Activated CD4-positive, alpha-beta T cell treated with anti-CD3 and anti-CD28 coated beads, Interleukin-2, amount 50 U/mL, for 4 hours (primary cell): ENCODE results near the gene MRPL11.

Experiments
- DNase-seq, 2 experiments: peaks; one replicate each; pipeline ENCODE4 v3.0.0-alpha.2; 2020

The MRPL11 gene

DNA sequence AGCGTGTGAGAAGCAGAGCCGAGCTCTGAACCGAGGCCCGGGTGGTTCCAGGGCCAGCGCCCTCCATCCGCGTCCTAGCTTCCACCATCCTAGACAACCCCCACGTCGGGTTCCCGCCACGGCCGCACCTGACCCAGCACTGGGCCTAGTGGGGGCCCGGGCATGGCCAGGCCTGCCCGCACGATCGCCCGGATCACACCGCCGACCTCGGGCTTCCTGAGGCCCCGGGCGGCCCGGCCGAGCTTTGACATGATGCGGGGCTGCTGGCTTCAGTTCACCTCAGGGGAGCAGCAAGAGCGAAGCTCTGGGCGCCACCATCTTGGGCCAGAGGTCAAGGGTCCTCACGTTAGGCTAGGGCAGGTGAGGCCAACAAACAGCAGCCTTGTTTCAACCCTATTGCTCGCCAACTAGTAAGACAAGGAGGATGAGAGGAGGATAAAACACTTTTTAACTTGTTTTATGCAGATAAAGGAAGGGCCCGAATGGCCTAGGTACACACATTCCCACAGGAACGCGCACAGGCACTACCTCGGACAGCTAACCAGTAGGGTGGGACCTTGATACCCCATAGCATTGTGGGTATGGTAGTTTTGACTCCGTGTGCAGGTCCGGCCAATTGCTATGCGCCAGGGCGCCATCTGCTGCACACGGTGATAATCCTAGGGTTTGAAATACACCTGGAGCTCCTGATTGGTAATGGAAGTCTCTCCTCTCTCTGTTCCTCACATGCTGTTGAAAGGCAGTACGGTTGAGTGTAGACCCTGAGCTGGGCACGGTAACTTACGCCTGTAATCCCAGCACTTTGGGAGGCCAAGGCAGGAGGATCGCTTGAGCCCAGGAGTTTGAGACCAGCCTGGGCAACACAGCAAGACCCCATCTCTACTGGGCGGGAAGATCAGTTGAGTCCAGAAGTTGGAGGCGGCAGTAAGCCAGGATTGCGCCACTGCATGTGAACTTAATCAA lies at the start of gene MRPL11:
Gene MRPL11, minus strand, starts transcription at position 345 of the 963 bp plus-strand sequence. Its CDS starts 94 bp downstream, at position 251.
- peak; percentile 89 to 90 for DNase-seq

DNA sequence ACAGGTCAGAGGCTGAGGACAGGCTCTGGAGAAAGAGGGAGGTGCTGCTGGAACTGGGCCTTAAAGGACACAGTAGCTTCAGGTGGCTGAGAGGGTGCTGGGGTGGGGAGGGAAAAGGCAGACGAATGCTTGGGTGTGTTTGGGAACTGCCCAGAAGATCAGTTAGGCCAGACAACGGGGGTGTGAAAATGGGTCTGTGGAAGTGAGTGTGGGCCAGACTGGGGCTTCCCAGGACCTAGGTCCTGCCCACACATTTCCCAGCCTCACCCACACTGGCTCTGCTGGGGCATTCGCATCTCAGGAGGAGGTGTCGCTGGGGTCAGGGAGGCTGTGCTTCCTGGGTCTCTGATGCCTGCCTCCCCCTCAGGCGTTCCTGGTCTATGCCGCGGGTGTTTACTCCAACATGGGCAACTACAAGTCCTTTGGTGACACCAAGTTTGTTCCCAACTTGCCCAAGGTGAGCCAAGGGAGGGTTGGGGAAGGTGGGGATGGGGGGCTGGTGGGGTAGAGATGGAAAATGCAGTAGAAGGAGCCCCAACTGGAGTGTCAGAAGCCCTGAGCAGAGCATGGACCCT lies 46.2 kb upstream of the MRPL11 start:
- DNase-seq, result no peak

DNA sequence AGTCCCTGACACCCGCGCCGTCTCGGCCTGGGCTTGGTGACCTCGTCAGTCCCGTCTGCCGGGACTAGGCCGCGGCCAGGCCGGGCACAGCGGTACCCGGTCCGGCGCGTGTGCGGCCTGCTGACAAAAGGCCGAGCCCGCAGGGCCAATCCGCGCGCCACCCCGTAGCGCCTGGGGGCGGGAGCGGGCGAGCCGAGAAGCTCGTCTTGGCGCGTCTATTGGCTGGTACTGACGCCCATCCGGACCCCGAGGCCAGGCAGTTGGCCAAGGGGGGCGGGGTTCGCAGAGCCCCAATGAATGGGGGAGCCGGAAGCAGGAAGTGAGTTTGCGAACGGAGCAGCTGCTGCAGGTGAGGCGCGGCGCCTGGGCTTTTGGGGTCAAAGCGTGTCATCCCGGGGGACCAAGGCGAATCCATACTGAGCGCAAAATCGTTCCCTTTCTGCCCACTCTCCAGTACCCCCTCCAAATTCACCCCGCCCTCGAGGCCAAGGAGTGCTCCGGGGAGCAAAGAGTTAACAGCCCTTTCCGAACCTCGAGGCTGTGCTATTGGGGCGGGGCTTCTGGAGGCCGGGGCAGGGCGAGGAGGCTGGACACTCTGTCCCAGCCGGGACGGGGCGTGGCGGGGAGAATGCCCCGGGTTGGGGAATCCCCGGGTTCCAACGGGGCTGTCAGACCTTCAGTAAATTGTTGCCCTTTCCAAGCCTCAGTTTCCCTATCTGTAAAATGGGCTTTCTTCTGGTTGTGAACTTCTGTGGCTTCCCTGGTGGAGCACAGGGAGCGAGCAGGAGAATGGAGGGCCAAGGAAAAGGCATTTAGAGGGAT lies 41.7 kb upstream of the MRPL11 start, which contains the start of gene DPP3:
Gene DPP3, plus strand, starts transcription at position 318 of the 822 bp plus-strand sequence. CDS start 1,767 bp downstream, outside the sequence.
- DNase-seq, result peak; percentile 90 to 91

DNA sequence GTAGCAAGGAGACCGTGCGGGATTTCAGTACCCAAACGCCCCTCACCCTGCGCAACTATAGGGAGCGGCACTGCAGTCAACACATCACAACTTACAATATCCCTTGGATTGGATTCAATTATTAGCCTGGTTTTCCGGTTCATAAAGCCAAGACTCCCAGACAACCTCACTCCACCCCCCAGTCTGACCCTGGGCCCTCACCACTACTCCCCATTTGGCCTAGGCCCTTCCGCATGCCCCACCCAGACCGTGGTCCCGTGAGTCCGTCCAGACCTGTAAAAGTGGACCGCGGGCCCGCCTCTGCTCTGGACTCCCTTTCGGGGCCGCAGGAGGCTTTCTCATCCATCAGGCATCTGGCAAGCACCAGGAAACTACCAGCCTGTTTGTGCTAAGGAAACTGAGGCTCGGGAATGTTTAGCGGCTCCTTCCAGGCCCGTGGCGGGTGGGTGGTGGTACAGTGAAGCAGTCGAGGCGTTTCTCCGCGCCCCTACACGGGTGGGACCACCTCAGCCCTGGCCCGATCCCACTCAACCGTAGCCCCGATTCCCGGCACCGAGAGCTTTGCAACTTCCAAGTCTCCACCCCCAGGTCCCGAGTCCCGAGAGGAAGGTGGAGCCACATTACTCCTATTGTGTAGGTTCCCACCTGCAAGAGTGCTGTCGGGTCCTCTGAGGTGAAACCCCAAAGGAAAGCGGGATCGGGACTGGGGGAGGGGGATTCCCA lies 40.9 kb upstream of the MRPL11 start:
- no peak for DNase-seq

DNA sequence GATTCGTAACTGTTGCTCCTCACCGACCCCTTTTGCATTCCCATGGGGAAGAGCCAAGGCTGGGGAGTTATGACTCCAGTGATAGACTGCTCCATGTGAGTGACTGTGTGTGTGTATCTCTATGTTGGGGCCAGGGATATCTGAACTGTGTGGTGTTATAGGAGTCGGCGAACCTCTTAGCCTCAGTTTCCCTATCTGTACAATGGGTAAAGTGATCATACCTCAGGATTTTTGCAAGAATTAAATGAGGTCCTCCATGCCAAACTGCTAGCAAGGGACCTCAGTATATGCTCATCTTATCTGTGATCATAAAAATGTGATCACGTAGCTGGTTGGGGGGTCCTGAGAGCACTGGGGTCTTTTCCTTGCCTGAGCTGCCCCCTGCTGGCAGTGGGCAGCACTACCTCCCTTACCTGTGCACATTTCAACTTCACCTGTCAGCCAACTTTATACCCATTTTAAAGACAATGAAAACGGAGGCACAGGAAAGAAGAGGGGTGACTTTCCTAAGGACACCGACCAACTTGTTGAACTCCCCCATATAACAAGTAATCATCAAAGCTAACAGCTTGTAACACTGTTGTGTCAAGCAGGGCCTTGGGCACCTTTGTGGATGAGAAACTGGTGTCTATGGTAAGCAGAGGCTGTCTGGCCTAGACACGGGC lies 40.2 kb upstream of the MRPL11 start:
- no peak for DNase-seq

DNA sequence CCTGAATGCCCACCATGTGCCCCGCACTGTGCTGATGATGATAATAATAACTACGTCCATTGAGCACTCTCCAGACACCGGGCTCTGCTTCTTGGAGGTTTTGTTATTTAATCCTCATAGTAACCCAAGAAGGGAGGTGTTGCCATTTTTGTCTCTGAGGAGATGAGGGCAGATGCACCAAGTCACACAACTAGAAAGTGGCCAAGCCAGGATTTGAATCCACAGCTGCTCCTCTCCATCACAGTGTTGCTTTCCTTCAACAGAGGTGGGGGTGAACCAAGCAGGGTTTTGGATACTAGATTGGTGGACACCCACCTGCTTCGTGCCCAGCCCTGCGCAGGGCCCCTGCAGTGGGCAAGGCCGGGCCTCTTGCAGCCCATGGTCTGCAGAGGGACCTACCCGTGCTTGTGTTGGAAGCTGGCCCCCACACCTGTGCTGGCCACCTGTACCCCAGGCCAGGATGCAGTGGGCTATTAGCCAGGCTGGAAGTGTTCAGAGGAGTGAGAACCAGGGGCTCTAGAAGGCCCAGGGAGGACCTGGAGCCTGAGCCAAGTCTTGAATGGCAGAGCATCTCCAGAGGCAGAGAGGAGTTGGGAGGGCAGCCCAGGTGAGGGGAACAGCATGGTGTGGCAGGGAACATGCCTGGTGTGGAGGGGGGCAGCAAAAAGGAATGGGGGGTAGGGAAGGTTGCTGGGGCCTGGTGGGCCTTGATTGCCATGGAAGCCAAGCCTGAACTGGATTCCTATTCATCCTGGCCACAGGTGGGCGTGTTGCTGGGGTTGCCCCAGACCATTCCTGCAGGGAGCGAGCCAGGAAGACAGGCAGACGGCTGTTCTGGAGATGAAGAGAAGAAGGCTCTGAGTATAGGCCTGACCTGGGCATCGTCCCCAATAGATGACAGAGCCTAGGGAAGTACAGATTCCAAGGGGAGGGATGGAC lies 38.9 kb upstream of the MRPL11 start:
- no peak for DNase-seq

DNA sequence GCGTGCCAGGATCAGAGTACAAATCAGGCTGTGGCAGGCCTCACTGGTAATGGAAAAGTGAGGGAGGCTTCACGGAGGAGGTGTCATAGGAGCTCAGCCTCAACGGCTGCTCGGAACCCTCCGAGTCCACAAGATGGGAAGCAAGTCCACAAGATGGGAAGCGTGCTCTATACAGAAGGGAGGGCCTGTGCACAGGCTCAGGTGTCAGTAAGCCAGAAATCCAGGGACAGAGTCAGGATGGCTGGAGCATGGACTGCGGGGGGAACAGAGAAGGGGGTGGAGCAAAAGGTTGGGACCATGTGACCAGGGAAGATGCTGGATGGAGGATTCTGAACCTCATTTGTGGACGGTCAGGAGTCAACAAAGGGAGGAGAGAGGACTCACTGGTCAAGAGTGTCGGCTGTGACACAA lies 38.2 kb upstream of the MRPL11 start:
- DNase-seq, result no peak

DNA sequence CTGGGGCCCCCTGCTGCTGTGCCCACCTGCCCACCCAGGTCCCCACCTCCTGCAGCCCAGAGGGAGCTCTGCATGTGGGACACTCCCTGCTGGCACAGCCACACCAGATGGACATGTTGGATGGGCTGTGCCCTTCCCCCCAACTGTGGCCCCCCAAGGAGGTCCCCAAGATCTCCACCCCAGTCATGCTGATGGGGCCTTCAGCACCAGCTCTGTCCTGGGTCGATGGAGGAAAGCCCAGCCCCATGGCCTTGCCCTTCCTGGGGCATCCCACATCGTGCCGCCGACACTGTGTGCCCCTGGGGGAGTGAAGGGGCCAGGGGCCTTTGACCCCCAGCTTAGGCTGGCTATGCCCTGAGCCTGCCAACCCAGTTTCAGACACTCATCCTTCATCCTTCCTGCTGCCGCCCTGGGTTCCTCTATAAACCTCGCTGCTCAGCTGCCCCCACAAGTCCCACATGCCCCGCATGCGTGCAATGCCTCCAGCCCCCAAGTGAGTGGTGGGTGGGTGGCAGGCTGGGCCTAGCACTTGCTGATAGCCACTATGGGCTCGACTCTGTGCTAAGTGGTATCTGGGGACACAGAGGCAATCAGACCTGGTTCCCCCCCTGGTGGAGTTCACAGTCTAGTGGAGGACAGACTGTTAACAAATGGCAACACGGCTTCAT lies 37.7 kb upstream of the MRPL11 start:
- no peak for DNase-seq

DNA sequence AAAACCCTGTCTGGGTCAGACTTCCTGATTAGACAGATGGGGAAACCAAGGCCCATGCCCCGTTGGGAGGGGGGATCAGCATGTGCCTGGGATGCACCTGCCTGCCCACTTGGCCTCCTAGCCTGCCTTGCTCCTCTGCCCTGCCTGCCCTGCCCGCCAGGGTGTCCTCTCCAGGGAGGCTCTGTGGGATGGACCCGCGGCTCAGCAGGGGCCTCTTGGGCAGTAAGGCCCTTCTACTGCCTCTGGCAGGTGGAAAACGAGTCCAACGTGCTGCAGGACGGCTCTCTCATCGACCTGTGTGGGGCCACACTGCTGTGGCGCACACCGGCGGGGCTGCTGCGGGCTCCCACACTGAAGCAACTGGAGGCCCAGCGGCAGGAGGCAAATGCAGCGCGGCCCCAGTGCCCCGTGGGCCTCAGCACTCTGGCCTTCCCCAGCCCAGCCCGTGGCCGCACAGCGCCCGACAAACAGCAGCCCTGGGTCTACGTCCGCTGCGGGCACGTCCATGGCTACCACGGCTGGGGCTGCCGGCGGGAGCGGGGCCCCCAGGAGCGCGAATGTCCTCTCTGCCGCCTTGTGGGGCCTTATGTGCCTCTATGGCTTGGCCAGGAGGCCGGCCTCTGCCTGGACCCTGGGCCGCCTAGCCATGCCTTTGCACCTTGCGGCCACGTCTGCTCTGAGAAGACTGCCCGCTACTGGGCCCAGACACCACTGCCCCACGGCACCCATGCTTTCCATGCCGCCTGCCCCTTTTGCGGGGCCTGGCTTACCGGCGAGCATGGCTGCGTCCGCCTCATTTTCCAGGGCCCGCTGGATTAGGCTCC lies 36.9 kb upstream of the MRPL11 start:
- no peak for DNase-seq

DNA sequence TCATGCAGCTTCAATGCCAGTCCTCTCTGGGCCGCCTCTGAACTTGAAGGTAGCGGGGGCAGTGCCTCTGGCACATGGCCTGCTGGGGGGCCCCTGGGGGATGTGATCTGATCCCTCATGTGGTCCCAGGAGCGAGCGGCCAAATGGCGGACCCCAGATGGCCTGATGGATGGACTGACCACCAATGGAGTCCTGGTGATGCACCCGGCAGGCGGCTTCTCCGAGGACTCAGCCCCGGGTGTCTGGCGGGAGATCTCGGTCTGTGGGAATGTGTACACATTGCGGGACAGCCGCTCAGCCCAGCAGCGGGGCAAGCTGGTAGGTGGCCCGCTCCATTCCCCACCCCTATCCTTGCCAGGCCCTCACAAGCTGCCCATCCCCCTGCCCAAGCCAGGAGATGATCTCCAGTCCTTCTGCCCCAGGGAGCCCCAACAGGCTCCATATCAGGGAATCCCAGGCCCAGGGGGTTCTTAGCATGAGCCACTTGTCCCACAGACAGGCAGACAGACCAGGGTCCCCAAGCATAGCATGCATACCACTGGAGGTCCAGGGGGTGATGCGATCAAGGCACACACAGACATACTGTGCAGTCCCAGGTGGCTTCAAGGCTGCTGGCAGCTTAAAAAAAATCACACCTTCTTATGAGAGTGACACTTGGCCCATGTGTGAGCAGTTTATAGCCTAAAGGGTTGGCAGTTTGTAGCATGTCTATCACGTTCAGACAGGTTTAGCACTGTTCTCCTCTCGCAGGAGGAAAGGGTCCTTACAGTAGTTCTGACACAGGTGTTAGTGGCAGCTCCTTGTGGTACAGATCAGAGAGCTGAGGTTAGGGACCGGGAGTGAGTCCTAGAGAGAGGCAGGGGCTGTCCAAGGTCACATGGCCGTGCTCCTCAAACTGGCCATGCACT lies 35.2 kb upstream of the MRPL11 start:
- DNase-seq, result no peak

DNA sequence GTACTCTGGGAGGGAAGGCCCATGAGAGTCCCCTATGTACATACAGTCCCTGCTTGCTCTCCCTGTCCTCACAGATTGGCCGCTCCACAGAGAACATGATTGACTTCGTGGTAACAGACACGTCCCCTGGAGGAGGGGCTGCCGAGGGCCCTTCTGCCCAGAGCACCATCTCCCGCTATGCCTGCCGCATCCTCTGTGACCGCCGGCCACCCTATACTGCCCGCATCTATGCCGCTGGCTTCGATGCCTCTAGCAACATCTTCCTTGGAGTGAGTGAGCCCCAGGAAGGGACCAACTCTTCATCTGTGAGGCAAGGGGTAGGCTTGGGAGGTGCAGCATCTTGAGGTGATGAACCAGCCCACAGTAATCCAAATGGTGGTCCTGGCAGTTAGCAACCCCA lies 34.5 kb upstream of the MRPL11 start:
- DNase-seq, result no peak

DNA sequence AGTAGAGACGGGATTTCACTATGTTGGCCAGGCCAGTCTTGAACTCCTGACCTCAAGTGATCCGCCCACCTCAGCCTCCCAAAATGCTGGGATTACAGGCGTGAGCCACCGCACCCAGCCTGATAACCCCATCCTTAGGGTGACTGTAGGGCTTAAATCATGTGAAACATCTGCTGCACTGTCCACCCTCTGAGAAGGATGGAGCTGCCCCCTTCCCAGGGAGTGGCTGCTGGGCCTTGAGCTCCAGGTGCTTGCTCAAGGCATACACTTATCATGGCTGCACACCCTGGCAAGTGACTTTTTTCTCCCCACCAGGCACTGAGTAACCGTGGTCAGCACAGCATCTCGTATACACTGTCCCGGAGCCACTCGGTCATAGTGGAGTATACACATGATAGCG lies 33.4 kb upstream of the MRPL11 start:
- DNase-seq, result no peak

DNA sequence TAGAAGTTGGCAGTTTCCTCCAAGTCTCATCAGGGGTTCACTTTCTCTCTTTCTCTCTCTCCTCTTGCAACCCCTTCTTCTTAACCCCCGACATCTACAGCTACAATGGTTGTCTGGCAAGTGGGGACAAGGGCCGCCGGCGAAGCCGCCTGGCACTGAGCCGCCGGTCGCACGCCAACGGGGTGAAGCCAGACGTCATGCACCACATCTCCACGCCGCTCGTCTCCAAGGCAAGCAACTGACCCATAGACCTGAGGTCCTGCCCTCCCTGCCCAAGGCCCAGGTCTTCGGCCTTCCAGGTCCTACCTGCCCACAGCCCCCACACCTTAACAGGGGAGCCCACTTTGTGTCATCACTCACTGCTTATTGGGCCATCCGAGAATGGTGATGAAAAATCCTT lies 32.5 kb upstream of the MRPL11 start:
- no peak for DNase-seq

DNA sequence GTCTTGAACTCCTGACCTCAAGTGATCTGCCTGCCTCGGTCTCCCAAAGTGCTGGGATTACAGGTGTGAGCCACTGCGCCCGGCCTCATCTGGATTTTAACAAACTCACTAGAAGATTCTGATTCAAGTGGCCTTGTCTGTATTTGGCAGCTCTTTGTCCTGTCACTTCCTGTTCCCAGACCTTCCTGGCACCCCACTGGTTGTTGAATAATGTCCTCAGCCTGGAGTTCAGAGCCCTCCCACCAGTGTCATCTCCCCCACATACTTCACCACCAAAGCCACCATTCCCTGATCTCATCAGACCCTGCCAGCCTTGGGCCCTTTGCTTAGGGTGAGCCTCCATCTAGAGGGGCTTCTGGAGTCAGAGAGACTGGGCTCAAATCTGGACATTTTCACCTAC lies 31.4 kb upstream of the MRPL11 start:
- DNase-seq, result no peak

DNA sequence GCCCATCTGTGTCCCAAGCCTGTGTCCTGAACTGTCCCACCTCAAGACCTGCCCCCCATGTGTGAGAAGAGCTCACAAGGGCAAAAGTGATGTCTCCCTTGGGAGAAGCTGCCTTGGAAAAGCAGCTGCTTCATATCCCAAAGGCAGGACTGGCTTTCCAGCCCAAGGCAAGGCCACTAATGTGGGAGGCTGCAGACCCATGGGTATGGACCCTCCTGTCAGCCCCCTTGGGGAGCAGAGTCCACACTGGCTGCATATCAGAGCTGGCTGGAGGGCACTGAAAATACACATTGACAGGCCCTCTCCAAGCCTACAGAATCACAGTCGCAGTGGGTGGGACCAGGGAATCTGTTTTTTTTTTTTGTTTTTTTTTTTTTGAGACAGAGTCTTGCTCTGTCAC lies 30.8 kb upstream of the MRPL11 start:
- no peak for DNase-seq

DNA sequence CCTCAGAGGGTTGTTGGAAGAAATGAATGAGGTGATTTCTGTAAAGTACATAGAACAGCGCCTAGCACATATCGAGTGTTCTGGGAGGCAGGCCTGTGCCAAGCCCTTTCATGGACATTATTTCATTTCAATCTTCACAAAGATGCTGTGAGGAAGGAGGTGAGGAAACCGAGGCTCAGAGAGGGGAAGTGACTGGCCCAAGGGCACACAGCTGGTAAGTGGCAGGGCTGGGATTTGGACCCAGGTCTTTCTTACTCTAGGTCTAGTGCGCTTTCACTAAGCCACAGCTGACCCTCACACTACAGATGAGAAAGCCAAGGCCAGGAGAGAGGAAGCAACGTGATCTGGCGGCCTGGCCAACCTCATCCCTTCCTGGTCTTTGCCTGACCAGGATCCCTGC lies 30.0 kb upstream of the MRPL11 start:
- no peak for DNase-seq

DNA sequence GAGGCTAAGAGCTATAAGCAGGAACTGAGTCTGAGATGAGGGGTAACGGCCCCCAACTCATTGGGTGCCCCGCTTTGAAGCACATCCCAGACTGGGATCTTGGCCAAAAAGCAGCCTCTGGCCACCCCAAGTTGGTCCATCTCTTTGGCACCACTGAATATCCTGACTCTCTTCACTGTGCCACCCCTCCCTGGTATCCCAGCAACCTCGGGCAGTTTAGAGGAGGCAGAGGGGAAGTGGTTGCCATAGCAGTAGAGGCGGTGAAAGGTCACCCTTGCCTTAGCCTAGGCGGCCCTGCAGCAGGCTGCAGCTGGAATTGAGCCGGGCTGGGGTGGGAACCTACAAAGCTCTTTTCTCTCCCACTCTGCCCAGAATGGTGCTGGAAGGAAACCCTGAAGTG lies 29.1 kb upstream of the MRPL11 start:
- DNase-seq, result no peak

DNA sequence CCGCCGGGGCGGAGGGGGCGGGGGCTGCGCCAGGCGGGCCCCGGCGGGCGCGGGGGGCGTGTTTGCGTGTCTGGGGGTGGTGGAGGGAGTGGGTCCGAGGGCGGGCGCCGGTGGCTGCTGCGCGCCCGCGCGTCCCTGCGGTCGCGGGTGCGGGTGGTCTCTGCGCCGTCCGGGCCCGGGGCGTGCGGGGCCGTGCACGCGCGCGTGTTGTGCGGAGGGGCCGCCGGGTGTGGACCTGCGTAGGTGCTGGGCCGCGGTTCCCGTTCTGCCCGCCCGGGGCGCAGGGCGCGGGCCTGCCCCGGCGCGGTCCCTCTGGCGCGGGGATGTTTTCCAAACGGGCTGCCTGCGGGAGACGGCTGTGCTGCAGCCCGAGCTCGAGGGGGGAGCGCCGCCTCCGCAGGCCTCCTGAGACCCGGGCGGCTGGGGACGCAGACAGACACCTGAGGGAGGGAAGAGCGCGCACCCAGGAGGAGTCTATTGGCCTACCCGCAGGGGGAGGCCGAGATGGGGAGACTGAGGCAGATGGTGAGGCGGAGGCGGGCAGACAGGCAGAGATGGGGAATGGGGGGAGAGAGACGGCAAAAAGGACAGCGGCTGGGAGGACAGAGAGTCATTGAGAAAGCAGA lies 28.5 kb upstream of the MRPL11 start:
- peak; percentile 18 to 29 for DNase-seq
